SH-SY5Y (cell line): Measurements from ENCODE around the gene DPYSL4.

Experiments used
- GATA2 ChIP-seq: IDR thresholded peaks from 2 replicates; pipeline ENCODE4 v1.6.1; 2011; ENCODE audit warnings: mild to moderate bottlenecking, low read depth, low read length
- GATA3 ChIP-seq: IDR thresholded peaks from 2 replicates; pipeline ENCODE4 v1.6.1; 2011; ENCODE audit warnings: low read depth, mild to moderate bottlenecking, low read length, moderate library complexity

The DPYSL4 gene

DNA sequence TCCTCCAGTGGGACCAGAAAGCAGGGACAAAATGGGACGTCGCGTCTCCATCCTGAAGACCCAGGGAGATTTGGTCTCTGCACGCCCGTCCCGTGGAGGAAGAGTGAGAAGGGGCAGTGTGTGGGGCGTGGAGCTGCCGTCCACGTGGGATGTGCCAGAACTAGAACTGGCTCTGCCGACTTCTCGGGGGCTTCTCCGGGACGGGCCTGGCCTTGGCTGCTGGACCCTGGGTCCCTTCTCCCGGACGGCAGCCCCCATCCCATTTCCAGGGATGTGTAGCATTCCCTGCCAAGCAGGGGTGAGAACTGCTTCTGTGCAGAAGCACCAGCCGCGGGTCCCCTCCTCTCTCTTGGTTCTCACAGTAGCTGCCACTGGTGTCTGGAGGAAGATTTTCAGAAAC, 18.8 kb upstream of the DPYSL4 start:
- TF ChIP-seq GATA3 (no peak), GATA2 (no peak)

DNA sequence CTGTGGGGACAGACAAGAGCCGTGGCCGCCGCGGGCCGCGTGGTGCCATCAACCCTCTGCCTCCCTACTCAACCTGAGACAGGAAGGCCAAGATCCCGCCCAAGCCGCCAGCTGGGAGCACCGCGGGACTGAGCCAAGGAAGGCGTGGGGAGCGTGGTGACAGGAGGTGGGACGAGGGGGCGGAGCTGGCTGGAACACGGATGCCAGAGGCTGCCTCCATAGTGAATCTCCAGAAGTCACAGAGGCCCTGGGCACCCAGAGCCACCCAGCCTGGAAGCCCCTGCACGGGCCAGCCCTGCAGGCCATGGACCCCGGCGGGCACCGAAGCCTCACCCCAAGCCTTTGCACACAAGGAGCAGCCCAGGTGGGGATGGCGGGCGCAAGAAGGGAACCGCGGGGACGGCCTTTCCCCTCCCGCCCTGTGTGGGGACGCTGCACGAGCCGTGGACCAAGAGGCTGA, 18.1 kb upstream of the DPYSL4 start:
- TF ChIP-seq GATA2 (no peak), GATA3 (no peak)

DNA sequence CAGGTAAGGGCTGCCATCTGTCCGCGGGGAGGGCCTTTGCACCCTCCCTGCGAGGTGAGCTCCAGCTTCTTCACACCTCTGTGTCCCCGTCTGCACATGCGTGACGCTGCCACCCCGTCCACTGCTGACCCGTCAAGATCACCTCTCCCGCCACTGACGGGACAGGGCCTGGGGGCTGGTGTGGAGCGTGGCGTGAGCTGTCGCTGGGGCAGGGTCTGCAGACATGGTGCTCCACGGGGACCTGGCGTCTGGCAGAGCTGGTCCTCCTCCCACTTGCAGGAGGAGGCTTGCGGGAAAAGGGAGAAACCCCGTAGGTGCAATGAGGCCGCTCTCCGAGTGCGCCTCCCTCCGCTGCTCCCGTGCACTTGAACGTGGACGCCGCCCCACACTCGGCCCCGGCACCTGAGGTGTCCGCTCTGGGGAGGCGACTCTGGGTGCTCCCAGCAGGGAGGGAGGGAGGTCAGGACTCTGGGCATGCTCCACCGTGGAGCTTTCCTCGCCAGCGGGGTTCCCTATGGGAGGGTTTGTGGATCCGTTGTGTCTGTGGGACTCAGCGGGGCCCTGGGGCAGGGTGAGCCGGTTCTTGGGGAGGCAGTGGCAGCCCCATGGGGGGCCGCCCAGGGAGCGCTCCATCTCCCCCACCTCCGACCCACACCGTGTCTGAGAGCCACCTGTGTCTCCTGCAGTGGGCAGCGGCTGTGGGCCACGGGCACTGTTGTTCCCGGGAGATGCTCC, 17.6 kb upstream of the DPYSL4 start:
- no peak for TF ChIP-seq GATA3
- TF ChIP-seq GATA2: no peak

- no peak for TF ChIP-seq GATA2
- TF ChIP-seq GATA3: no peak
These were observed 16.8 kb upstream of the DPYSL4 start for GRCh38 chr10:132169766-132170560.

DNA sequence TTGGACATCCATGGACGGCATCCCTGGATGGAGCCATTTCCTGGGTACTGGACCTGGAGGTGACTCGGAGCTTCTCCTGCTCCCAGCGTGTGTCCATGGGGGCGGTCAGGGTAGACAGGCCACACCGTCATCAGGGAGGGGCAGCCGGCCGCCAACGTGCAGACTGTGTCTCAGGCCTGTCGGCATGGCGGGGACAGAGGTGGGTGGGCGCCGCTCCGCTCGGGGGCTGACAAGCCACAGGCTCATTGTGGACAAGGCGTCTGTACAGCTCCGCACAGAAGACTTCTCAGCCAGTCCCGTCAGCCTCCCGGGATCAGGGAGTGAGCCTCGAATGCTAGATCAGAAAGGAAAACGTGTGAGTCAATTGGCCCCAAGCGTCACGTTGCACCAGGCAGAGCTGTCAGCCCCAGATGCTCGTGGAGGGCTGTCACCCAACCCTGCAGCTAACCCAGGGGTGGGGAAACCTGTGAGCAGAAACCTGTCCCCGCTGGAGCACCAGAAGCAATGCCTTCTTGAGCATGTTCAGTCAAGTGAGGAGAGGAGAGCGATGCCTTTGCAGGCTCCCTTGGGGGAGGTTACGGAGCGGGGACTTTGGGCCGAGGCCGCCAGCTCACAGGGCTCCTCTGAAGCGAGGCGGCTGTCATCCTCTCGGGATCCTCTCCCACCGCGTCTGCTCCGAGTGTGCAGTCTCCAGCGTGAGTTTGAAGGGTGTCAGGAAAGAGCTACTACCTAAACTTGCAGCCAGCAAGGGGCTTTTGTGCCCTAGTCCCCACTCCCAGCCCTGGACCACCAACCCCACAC, 16.0 kb upstream of the DPYSL4 start:
- TF ChIP-seq GATA3 (no peak), GATA2 (no peak)

- no peak for TF ChIP-seq GATA2
- no peak for TF ChIP-seq GATA3
These were observed 14.4 kb upstream of the DPYSL4 start for GRCh38 chr10:132172091-132173066.

GRCh38 chr10:132173185-132173584, 13.6 kb upstream of the DPYSL4 start:
- TF ChIP-seq GATA3: no peak
- no peak for TF ChIP-seq GATA2

- TF ChIP-seq GATA3: no peak
- TF ChIP-seq GATA2: no peak
These were observed 12.5 kb upstream of the DPYSL4 start for GRCh38 chr10:132174237-132174636.

DNA sequence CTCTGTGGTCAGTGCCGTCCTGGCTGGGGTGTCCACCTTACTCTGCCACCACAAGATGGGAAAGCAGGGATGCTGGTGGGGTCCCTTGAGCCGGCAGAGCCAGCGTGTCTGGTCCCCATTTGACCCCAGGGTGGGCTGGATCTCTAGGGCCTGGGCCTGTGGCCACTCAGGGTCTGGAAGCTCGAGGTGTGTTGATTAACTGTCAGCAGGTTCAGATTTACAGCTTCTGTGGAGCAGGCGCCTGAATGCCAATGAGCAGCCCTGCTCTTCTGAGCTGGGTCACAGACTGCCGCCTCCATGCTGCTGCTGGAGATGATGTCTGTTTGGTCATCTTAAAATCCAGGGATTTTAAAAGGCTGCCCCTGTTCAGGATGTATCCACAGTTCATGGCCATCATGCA, 11.3 kb upstream of the DPYSL4 start:
- TF ChIP-seq GATA2: no peak
- no peak for TF ChIP-seq GATA3

- TF ChIP-seq GATA2 (no peak), GATA3 (no peak)
These were observed 10.7 kb upstream of the DPYSL4 start for GRCh38 chr10:132175907-132176581.

- TF ChIP-seq GATA2 (no peak), GATA3 (no peak)
These were observed 9.9 kb upstream of the DPYSL4 start for GRCh38 chr10:132176623-132177500.

DNA sequence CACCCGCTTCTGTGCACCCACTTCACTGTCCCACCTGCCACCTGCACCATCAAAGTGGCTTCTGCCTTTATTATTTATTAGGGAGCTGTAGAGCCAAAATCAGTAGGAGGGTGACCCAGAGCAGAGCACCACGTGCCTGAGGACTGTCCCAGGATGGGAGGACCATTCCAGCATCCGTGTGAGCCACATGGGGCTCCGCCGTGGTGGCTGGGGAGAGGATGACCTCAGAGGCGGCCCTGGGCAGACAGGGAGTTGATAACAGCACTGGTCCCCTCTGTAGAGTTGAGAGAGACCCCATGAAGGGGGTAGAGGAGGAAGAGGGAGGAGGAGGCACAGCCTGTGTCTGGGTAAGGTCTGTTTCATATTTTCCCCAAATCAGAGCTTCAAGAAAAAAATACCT, 8.7 kb upstream of the DPYSL4 start:
- TF ChIP-seq GATA3: no peak
- no peak for TF ChIP-seq GATA2
